HUES48 (cell line): ENCODE data around the gene LRP1B.

Source experiments
- H3K27ac ChIP-seq: one replicate; pipeline ENCODE4 v1.7.0; 2013; ENCODE audit warnings: low read depth, low read length, inconsistent platforms
- H3K27me3 ChIP-seq: 2 replicates; pipeline ENCODE4 v1.6.1; 2013; ENCODE audit warnings: mild to moderate bottlenecking, low read length; ENCODE audit not compliant: control insufficient read depth, insufficient read depth
- H3K36me3 ChIP-seq: 2 replicates; pipeline ENCODE4 v1.6.1; 2013; ENCODE audit warnings: low read length; ENCODE audit not compliant: control insufficient read depth, insufficient read depth
- H3K4me1 ChIP-seq: 2 replicates; pipeline ENCODE4 v1.6.1; 2013; ENCODE audit warnings: mild to moderate bottlenecking, low read length; ENCODE audit not compliant: control insufficient read depth, insufficient read depth
- H3K4me3 ChIP-seq: 2 replicates; pipeline ENCODE4 v1.5.1; 2013; ENCODE audit warnings: mild to moderate bottlenecking, low read depth, low read length
- H3K9ac ChIP-seq: 2 replicates; pipeline ENCODE4 v1.6.1; 2013; ENCODE audit warnings: mild to moderate bottlenecking, low read depth, low read length, moderate library complexity
- H3K9me3 ChIP-seq: 2 replicates; pipeline ENCODE4 v1.6.1; 2013; ENCODE audit warnings: low read length; ENCODE audit not compliant: control insufficient read depth, insufficient read depth

The LRP1B gene

DNA sequence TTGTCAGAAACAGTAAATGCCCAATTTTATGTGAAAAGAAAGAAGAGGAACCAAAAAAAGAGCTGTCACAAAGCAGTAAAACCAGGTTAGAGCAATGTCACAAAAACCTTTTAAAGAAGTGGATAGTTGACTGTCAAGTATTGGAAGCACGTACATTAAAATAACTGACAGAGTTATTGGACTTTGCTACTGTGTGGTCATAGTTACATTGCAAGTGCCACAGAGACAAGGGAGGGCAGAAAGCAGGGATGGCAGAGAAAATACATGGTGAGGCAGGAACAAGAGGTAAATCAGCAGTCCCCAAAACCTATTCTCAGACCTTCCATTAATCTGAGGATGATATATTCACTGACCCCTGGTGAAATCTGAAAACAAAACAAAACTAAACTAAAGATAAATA lies 116.3 kb downstream of the LRP1B start:
- no peaks in the 10 kb centered on the region for H3K4me1 ChIP-seq
- H3K9ac ChIP-seq: no peak overlapping the region

DNA sequence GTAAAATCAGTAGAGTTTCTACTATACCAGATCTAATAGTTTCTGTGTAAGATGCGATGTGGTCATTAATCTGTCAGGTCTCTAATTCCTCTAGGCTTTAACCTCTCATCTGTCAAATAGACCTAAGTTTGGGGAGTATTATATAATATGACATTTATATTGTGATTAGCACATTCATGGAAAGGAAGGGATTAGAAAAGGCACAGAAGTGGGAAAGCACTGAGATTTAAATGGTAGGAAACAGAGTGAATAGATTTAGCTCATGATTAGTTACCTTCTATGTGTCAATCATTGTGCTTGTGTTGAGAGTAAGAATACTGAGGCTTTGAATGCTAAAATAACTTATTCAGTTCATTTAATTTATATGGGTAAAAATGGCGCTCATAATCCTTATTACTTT lies 118.0 kb downstream of the LRP1B start:
- H3K9me3 ChIP-seq: no peaks in the 10 kb centered on the region

More for the DNA sequence above, 116.3 kb downstream of the LRP1B start:
- H3K27me3 ChIP-seq: no peaks in the 10 kb centered on the region
- no peak overlapping the region for H3K4me3 ChIP-seq
- no peaks in the 10 kb centered on the region for H3K36me3 ChIP-seq
- no peaks in the 10 kb centered on the region for H3K9me3 ChIP-seq
- H3K27ac ChIP-seq: no peak overlapping the region

DNA sequence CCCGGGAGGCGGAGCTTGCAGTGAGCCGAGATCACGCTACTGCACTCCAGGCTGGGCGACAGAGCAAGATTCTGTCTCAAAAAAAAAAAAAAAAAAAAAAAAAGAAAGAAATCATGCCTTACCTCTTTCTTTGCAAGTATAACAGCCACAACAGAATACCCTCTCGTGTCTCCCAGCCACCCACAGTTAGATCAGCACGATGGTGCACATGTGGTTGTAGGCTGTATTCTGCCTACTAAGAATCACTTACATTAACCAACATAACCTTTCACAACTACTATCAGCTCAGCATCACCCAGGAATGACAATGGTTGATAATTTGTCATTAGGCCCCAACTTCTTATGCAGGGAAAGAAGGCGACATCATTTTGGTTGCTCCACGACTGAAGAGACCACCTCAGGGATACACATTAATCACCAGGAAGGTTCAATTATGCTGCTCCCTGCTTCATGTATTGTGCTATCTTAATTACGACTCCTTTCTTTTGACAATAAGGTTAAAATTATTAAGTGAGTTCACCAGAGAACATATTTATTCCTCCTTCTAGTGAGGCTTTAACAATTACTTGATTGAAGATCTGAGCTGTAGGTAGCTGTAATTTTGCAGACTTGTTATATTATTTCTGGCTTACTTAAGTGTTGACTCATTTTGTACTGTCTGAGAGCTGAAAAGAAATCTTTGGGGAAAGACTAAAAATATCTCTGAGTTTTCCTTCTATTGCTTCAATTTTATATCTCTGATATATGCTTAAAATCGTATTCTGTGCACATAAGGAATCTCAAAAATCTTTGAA lies 120.1 kb downstream of the LRP1B start:
- Histone ChIP-seq H3K36me3 (no peaks in the 10 kb centered on the region), H3K4me3 (no peak overlapping the region), H3K27me3 (no peaks in the 10 kb centered on the region), H3K9me3 (no peaks in the 10 kb centered on the region), H3K9ac (no peak overlapping the region), H3K4me1 (no peaks in the 10 kb centered on the region), H3K27ac (no peak overlapping the region)

More for the DNA sequence above, 118.0 kb downstream of the LRP1B start:
- Histone ChIP-seq H3K9ac (no peak overlapping the region), H3K27me3 (no peaks in the 10 kb centered on the region), H3K4me1 (no peaks in the 10 kb centered on the region), H3K36me3 (no peaks in the 10 kb centered on the region), H3K4me3 (no peak overlapping the region), H3K27ac (no peak overlapping the region)

DNA sequence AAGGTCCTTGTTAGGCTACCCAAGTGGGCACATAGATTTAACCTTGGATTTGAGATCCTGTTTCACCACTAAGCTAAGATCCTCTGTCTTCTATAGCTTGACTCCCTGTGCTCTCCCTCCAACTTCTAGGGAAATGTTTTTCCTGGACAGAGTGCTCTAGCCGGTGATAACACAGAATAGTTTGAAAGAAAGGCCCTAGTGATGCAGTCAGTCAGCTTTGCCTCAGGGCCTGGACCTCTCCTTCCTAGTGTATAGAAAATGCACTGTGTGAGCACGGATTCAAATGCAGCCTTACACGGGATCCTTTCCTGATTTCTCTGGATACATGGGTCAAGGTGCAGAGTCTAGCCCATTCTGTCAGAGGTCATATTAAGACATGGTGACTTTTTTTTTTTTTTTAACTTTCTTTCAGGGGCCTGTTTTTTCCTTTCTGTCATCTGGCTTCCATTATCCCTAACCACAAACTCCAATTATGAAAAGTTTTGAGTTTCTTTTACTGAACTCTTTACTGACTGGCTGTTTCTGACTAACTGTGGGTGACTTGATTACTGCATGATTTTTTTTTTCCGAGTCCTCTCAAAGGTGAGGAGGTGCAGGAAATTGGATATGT lies 122.6 kb downstream of the LRP1B start:
- Histone ChIP-seq H3K4me1 (no peaks in the 10 kb centered on the region), H3K27ac (no peak overlapping the region), H3K9me3 (no peaks in the 10 kb centered on the region), H3K9ac (no peak overlapping the region), H3K36me3 (no peaks in the 10 kb centered on the region), H3K4me3 (no peak overlapping the region), H3K27me3 (no peaks in the 10 kb centered on the region)

DNA sequence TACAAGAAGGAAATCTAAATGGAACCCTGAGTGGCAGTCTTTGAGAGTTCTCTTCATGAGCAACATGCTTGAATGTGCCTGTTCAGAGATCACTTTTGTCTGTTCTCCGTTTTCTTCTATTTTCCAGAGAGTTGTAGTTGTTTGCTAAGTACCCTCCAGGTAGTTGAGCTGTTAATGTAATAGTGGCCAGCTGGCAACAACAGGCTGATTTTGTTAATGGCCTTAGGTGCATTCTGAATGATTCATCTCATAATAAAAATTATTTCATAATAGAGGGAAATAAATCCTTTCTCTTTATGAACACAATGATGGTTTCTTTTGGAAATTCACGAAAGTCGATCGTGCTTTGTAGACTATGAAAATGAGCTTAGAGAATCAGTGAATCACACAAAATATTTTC lies 136.8 kb downstream of the LRP1B start:
- Histone ChIP-seq H3K36me3 (no peaks in the 10 kb centered on the region), H3K27me3 (no peaks in the 10 kb centered on the region), H3K4me1 (no peaks in the 10 kb centered on the region), H3K27ac (no peak overlapping the region), H3K9ac (no peak overlapping the region), H3K9me3 (no peaks in the 10 kb centered on the region), H3K4me3 (no peak overlapping the region)

DNA sequence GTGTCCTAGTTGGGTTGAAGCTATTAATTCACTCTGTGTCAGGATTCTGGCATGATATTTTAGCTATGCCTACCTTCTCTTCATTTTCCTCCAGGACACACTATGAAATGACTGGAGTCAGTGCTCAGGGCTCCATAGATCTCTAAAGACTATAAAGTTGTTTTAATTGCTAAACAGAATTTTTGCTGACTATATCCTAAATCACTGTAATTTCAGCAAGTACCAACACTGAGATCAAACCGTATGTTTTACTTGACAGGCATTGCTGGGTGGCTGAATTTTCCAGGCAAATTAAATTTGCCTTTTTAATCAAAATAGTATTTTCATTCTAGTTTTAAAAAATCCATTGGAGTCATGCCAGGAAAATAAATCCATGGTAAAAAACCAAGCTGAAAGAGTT lies 138.1 kb downstream of the LRP1B start:
- H3K36me3 ChIP-seq: no peaks in the 10 kb centered on the region
- no peak overlapping the region for H3K4me3 ChIP-seq
- H3K4me1 ChIP-seq: no peaks in the 10 kb centered on the region
- no peak overlapping the region for H3K27ac ChIP-seq
- H3K9ac ChIP-seq: no peak overlapping the region
- no peaks in the 10 kb centered on the region for H3K9me3 ChIP-seq
- H3K27me3 ChIP-seq: no peaks in the 10 kb centered on the region

DNA sequence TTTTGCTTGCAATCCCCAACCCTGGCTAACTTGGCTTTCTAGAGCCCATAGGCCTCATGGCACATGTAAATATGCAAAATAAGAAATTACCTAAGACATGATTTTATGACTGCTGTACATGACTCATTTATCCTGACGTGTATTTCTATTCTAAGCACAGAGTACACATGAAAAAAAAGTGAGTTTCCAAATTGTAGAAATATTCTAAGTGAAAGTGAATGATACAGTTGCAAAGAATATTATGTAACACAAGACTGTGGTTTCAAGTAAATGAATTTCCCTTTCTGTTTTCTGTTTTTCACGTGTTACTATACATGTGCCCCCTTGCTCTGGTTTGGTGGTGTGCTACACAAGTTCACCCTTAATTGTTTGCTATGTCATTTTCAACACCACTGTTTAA lies 162.4 kb downstream of the LRP1B start:
- Histone ChIP-seq H3K4me3 (no peak overlapping the region), H3K27me3 (no peaks in the 10 kb centered on the region), H3K4me1 (no peaks in the 10 kb centered on the region), H3K9ac (no peak overlapping the region), H3K36me3 (no peaks in the 10 kb centered on the region), H3K9me3 (no peaks in the 10 kb centered on the region), H3K27ac (no peak overlapping the region)

DNA sequence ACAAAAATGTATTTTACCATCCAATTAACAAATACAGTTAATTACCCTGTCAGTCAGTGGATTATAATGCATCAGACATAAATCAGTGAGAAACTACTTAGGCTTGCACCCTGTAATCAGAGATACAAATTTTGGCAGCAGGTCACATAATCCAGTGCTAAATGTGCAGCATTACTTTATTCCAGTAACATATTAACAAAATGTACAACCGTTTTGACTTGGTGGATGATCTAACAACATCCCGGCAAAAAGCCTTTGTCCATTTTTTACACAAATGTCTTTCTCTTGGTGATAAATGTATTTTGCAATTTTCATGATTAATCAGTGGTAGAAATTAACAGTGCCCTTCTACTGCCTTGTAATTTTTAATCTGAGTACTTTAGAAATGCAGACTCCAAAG lies 162.8 kb downstream of the LRP1B start:
- Histone ChIP-seq H3K36me3 (no peaks in the 10 kb centered on the region), H3K4me3 (no peak overlapping the region), H3K27me3 (no peaks in the 10 kb centered on the region), H3K9ac (no peak overlapping the region), H3K27ac (no peak overlapping the region), H3K4me1 (no peaks in the 10 kb centered on the region), H3K9me3 (no peaks in the 10 kb centered on the region)

DNA sequence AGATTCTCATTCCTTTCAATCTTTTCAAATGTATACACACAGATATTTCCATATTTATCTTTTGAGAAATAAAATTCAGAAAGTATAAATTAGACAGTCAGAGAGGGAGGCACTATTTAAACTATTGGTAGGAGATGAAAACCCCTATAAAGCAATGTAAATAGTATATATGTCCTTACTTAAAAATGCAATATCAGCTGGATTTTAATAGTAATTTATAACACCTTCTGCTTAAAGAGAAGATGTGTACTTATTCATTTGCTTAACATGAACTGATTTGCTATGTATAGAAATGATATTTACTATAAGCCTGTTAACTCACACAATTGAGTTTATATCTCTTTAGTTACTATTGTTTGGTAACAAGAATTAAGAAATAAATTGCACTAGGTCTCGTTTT lies 163.3 kb downstream of the LRP1B start:
- H3K27ac ChIP-seq: no peak overlapping the region
- H3K4me3 ChIP-seq: no peak overlapping the region
- no peaks in the 10 kb centered on the region for H3K36me3 ChIP-seq
- no peaks in the 10 kb centered on the region for H3K27me3 ChIP-seq
- no peaks in the 10 kb centered on the region for H3K9me3 ChIP-seq
- H3K4me1 ChIP-seq: no peaks in the 10 kb centered on the region
- H3K9ac ChIP-seq: no peak overlapping the region

DNA sequence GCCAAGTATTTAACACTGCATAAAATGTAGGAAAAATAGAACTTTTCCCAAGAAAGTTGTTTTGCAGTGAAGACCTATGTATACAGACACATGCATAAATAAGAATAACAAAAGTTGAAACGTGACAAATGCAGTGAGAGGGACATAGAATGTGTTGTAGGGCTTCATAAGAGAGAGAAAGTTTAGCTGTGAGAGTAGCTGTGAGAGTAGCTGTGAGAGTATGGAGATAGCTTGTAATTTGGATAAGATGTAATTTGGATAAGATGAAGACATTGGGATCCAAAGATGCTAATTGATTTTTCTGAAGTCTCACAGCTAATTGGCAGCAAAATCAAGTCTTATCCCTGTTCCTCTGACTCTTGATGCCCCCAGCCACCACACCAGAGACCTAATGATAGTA lies 170.9 kb downstream of the LRP1B start:
- no peaks in the 10 kb centered on the region for H3K36me3 ChIP-seq
- H3K4me1 ChIP-seq: no peaks in the 10 kb centered on the region
- no peak overlapping the region for H3K27ac ChIP-seq
- H3K27me3 ChIP-seq: no peaks in the 10 kb centered on the region
- no peak overlapping the region for H3K4me3 ChIP-seq
- H3K9me3 ChIP-seq: no peaks in the 10 kb centered on the region
- no peak overlapping the region for H3K9ac ChIP-seq

DNA sequence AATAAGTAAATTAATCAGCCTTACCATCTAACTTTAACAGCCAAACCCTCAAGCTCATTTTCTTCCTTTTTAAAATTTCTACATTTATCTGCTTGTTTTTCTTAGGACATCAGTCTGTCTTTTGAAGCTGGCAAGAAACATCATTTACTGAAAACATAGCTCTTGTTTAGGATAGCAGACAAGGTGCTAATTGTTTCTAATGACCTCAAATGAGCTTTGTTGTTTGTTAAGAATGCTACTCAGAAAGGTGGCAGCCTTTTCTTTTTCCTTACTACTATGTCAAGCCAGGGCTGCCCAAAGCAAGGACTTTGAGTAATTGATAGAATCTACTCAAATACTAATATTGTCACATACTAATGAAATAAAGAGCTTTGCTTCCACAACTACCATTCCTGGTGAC lies 171.8 kb downstream of the LRP1B start:
- no peaks in the 10 kb centered on the region for H3K9me3 ChIP-seq
- no peaks in the 10 kb centered on the region for H3K4me1 ChIP-seq
- H3K4me3 ChIP-seq: no peak overlapping the region
- H3K9ac ChIP-seq: no peak overlapping the region
- no peaks in the 10 kb centered on the region for H3K36me3 ChIP-seq
- no peaks in the 10 kb centered on the region for H3K27me3 ChIP-seq
- H3K27ac ChIP-seq: no peak overlapping the region
